Endothelial cell of umbilical vein (primary cell): Measurements from ENCODE around the gene GOLPH3L. TPM values are rescaled to one million over a fixed set of nuclear protein-coding genes. Genes with fewer than 3 reads are reported as not detected.

Source experiments
- BruUV-seq: library from RNA; stranded (reverse); fragments of 400-500 nt; replicated peaks from 2 replicates; lab custom pipeline; 2021; lab: Mats Ljungman, UMichigan
- CTCF ChIA-PET: fragments of 300-600, 350-600 bp; sonication (Branson Sonifier 250); formaldehyde crosslinking; loops from one replicate; lab custom pipeline; 2021; ENCODE audit warnings: antibody characterized with exemption, inconsistent platforms; lab: Charles Lee
- POLR2A ChIA-PET: fragments of 300-600, 350-600 bp; sonication (Branson Sonifier 250); formaldehyde crosslinking; loops from one replicate; lab custom pipeline; 2021; ENCODE audit warnings: antibody characterized with exemption, inconsistent platforms; lab: Charles Lee
- DNase-seq: peaks from one replicate; pipeline ENCODE4 v3.0.0-alpha.2; 2011; ENCODE audit warnings: low read depth, low spot score
- FAIRE-seq: peaks from 2 replicates; lab custom pipeline; 2011; peaks lifted over from hg19 to GRCh38; lab: Jason Lieb, UNC
- H2AFZ ChIP-seq: 2 replicates; pipeline ENCODE4 v1.6.0; 2012; ENCODE audit warnings: low read depth, low read length, control low read depth, inconsistent platforms
- H3K27ac ChIP-seq: 2 replicates; pipeline ENCODE4 v1.5.1; 2011; ENCODE audit warnings: low read depth, mild to moderate bottlenecking, control low read depth, low read length, moderate library complexity; ENCODE audit not compliant: insufficient read depth
- H3K27me3 ChIP-seq, 2 experiments: 2 replicates each; pipeline versions ENCODE4 v1.6.0 to v1.6.1; 2011; ENCODE audit warnings: low read length in 2 of 2, mixed read lengths in 1 of 2; ENCODE audit not compliant: control insufficient read depth in 2 of 2, insufficient read depth in 2 of 2
- H3K36me3 ChIP-seq, 2 experiments: 2 replicates in 1 of 2; 3 replicates in 1 of 2; pipeline ENCODE4 v1.5.1; 2011; ENCODE audit warnings: low read length in 2 of 2, mild to moderate bottlenecking in 1 of 2, moderate library complexity in 1 of 2; ENCODE audit not compliant: control insufficient read depth in 2 of 2, insufficient read depth in 2 of 2; ENCODE audit errors: extremely low read depth in 1 of 2
- H3K4me1 ChIP-seq: 3 replicates; pipeline ENCODE4 v1.5.1; 2011; ENCODE audit warnings: mild to moderate bottlenecking, low read length; ENCODE audit not compliant: control insufficient read depth, insufficient read depth; ENCODE audit errors: extremely low read depth
- H3K4me2 ChIP-seq: 2 replicates; pipeline ENCODE4 v1.6.1; 2011; ENCODE audit warnings: low read length, control low read depth, mixed read lengths; ENCODE audit not compliant: insufficient read depth
- H3K4me3 ChIP-seq, 3 experiments: fragments of 200-600 bp in 1 of 3; sonication (generic), shearing (Covaris generic) in 1 of 3; replicated peaks in 1 of 3; 2 replicates each; pipeline ENCODE4 v1.5.1; 2011 to 2016; ENCODE audit warnings: control low read depth in 3 of 3, low read length in 3 of 3, mild to moderate bottlenecking in 2 of 3, inconsistent platforms in 1 of 3, low read depth in 1 of 3, moderate library complexity in 1 of 3; ENCODE audit not compliant: insufficient read depth in 1 of 3
- H3K79me2 ChIP-seq: 2 replicates; pipeline ENCODE4 v1.6.0; 2012; ENCODE audit warnings: low read length, inconsistent platforms; ENCODE audit not compliant: control insufficient read depth, insufficient read depth
- H3K9ac ChIP-seq: replicated peaks from 2 replicates; pipeline ENCODE3; 2011; ENCODE audit warnings: low read length, control low read depth; ENCODE audit not compliant: insufficient read depth; ENCODE audit errors: extremely low read depth
- H3K9me1 ChIP-seq: replicated peaks from 3 replicates; pipeline ENCODE4 v1.6.0; 2011; ENCODE audit warnings: mild to moderate bottlenecking, low read length; ENCODE audit not compliant: control insufficient read depth, insufficient read depth; ENCODE audit errors: extremely low read depth
- H3K9me3 ChIP-seq: replicated peaks from 2 replicates; pipeline ENCODE4 v1.5.1; 2012; ENCODE audit warnings: low read length, inconsistent platforms; ENCODE audit not compliant: control insufficient read depth, insufficient read depth
- H4K20me1 ChIP-seq: replicated peaks from 2 replicates; pipeline ENCODE3; 2011; ENCODE audit warnings: mild to moderate bottlenecking, low read length; ENCODE audit not compliant: control insufficient read depth, insufficient read depth; ENCODE audit errors: extremely low read depth
- CTCF ChIP-seq, 2 donors: IDR thresholded peaks; 1 replicate in 1 of 2; 2 replicates in 1 of 2; pipeline ENCODE4 v1.5.1; 2011; ENCODE audit warnings: low read length in 2 of 2, mild to moderate bottlenecking in 2 of 2, moderate library complexity in 2 of 2, control low read depth in 1 of 2, inconsistent platforms in 1 of 2, low read depth in 1 of 2; ENCODE audit not compliant: insufficient read depth in 1 of 2; ENCODE audit errors: extremely low read depth in 1 of 2
- EZH2 ChIP-seq: IDR thresholded peaks from 2 replicates; pipeline ENCODE4 v1.6.1; 2012; ENCODE audit warnings: borderline replicate concordance, low read depth, mild to moderate bottlenecking, moderate library complexity, low read length, inconsistent platforms; ENCODE audit not compliant: severe bottlenecking
- FOS ChIP-seq: IDR thresholded peaks from 2 replicates; pipeline ENCODE4 v1.6.1; 2011; ENCODE audit warnings: mild to moderate bottlenecking, low read length, moderate library complexity, borderline replicate concordance; ENCODE audit not compliant: insufficient read depth
- GATA2 ChIP-seq: IDR thresholded peaks from 2 replicates; pipeline ENCODE4 v1.7.0; 2011; ENCODE audit warnings: low read depth, mild to moderate bottlenecking, moderate library complexity, mixed read lengths, low read length; ENCODE audit not compliant: insufficient read length, insufficient read depth
- JUN ChIP-seq: IDR thresholded peaks from 2 replicates; pipeline ENCODE4 v1.6.1; 2011; ENCODE audit warnings: borderline replicate concordance, low read depth; ENCODE audit not compliant: insufficient read length, insufficient read depth
- MYC ChIP-seq: IDR thresholded peaks from one replicate; pipeline ENCODE4 v1.6.1; 2011; ENCODE audit warnings: mild to moderate bottlenecking, low read depth, low read length
- POLR2A ChIP-seq: IDR thresholded peaks from 2 replicates; pipeline ENCODE4 v1.6.1; 2012; ENCODE audit warnings: low read depth, mild to moderate bottlenecking, control low read depth, low read length
- POLR2AphosphoS5 ChIP-seq: IDR thresholded peaks from 2 replicates; pipeline ENCODE4 v1.6.1; 2012; ENCODE audit warnings: low read depth, mild to moderate bottlenecking, control low read depth, low read length, moderate library complexity; ENCODE audit not compliant: insufficient read depth
- dilution Hi-C: fragments of 300-500 bp; cut with MboI; formaldehyde crosslinking; loops from one replicate; pipeline ENCODE4 v1.15.0; 2019; ENCODE audit warnings: low sequenced_read_pairs; ENCODE audit not compliant: extremely low pct_ligation_motif_present
- intact Hi-C: fragments of 100-400 bp; cut with micrococcal nuclease; formaldehyde crosslinking; loops from one replicate; pipeline ENCODE4 v1.10.0; 2022
- polyA plus RNA-seq, 4 experiments: library from polyadenylated mRNA; depleted of rRNA in 3 of 4; stranded (reverse) in 3 of 4; unstranded in 1 of 4; fragments of >200 nt; gene quantifications; 2 replicates each; pipeline versions ENCODE4 v1.2.1 to v1.2.3, GENCODE V29; 2011 to 2012; ENCODE audit warnings: missing spikeins in 1 of 4
- total RNA-seq: library from RNA; stranded (reverse); gene quantifications from 2 replicates; pipeline ENCODE4 v1.2.3, GENCODE V29; 2021
- TF ChIP-seq, protein P1 (sequence below): IDR thresholded peaks from 2 replicates; pipeline ENCODE4 v1.6.1; 2011; ENCODE audit not compliant: insufficient read depth, insufficient read length

Gene GOLPH3L
- total and polyA plus RNA-seq, 2 donors (not counting 3 experiments of a cell fraction or from before 2014, with no cell fraction given): 15.7 to 34.9 TPM

DNA sequence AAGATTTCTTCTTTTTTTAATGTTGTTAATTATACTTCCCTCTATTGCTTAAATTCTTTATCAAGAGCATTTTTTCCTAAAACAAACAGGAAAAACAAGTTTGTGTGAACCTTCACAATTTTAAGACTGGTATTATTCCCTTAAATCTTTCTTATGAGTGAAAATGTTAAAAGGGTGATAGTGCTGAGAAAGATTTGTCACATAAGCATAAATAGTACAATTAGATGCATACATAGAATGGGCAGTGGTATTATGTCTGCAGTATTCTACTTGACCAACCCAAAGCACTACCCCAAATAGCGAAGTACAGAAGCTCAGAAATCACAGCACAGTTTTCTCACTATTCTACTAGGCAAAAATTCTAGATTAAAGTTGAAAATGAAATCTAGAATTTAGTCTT, 18.0 kb downstream of the GOLPH3L start:
- TF ChIP-seq GATA2 (no peak), POLR2A (no peak), JUN (no peak)

DNA sequence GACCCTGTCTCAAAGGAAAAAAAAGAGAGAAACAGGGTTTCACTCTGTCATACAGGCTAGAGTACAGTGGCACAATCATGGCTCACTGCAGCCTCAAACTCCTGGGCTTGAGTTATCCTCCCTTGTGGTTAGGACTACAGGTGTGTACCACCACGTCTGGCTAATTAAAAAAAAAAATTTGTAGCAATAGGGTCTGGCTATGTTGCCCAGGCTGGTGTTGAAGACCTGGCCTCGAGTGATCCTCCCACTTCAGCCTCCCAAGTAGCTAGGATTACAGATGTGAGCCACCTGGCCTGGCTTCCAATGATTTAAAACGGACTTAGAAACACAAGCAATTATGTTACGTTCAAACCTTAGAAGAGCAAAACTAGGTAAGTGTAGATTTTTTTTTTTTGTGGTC, 22.1 kb downstream of the GOLPH3L start:
- no peak for DNase-seq
- Histone ChIP-seq H3K4me1 (no peaks in the 10 kb centered on the region), H3K27ac (no peak overlapping the region), H3K36me3 (peaks cover 0 to 2% of the 10 kb centered on the region in 2 experiments), H3K9ac (no peak overlapping the region), H4K20me1 (no peaks in the 10 kb centered on the region), H2AFZ (no peak overlapping the region), H3K9me1 (no peaks in the 10 kb centered on the region), H3K79me2 (peaks cover under 1% of the 10 kb centered on the region), H3K9me3 (no peaks in the 10 kb centered on the region), H3K4me3 (no peak overlapping the region), H3K27me3 (no peaks in the 10 kb centered on the region), H3K4me2 (no peak overlapping the region)
- BruUV-seq: no TSS peak
- POLR2A ChIA-PET: no interaction called here
- intact Hi-C loops (no loop called here), dilution Hi-C loops (no loop called here)
- CTCF ChIA-PET: no interaction called here
- TF ChIP-seq EZH2 (no peak), CTCF (IDR thresholded peaks at IDR 0.05; ENCODE audit: extremely low read depth in 1 of 2, insufficient read depth in 1 of 2, low read depth in 1 of 2, low read length in 2 of 2) (no peak), FOS (no peak), JUN (no peak), MYC (no peak), GATA2 (no peak), POLR2AphosphoS5 (no peak), POLR2A (no peak)
- TF ChIP-seq, protein P1, sequence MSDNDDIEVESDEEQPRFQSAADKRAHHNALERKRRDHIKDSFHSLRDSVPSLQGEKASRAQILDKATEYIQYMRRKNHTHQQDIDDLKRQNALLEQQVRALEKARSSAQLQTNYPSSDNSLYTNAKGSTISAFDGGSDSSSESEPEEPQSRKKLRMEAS: no peak
- no peak for FAIRE-seq

More for the DNA sequence above, 18.0 kb downstream of the GOLPH3L start:
- no peaks in the 10 kb centered on the region for H3K9me1 ChIP-seq
- no peaks in the 10 kb centered on the region for H4K20me1 ChIP-seq
- no peak overlapping the region for H3K4me2 ChIP-seq
- FAIRE-seq: no peak
- H3K9ac ChIP-seq: no peak overlapping the region
- dilution Hi-C loops (no loop called here), intact Hi-C loops (no loop called here)
- H3K36me3 ChIP-seq: peaks cover 0 to 5% of the 10 kb centered on the region in 2 experiments
- H3K79me2 ChIP-seq: peaks cover 5% of the 10 kb centered on the region
- H3K9me3 ChIP-seq: no peaks in the 10 kb centered on the region
- no TSS peak for BruUV-seq
- H3K27ac ChIP-seq: no peak overlapping the region
- no peak overlapping the region for H2AFZ ChIP-seq
- no peaks in the 10 kb centered on the region for H3K27me3 ChIP-seq
- POLR2A ChIA-PET: no interaction called here
- CTCF ChIA-PET: interaction anchor here (1.1 to 1.3 kb wide), 2 partner anchors 14 to 134 kb away, joined by 3 to 5 read pairs; no protein-coding TSS in a partner anchor
- H3K4me3 ChIP-seq: no peak overlapping the region
- H3K4me1 ChIP-seq: no peaks in the 10 kb centered on the region
- no peak for DNase-seq
